Tongue (tissue), 2 donors: ENCODE data around the gene IFNAR2. TPM values are rescaled to one million over a fixed set of nuclear protein-coding genes. Genes with fewer than 3 reads are reported as not detected.

Experiments
- DNase-seq: peaks from one replicate; pipeline ENCODE4 v3.0.0-alpha.2; 2015
- total RNA-seq: library from RNA; depleted of rRNA; stranded (reverse); fragments of >200 nt; gene quantifications from one replicate; pipeline ENCODE4 v1.2.3, GENCODE V29; 2014

The IFNAR2 gene
- total RNA-seq, 1 donor from 2014 or later: 10.4 TPM

DNA sequence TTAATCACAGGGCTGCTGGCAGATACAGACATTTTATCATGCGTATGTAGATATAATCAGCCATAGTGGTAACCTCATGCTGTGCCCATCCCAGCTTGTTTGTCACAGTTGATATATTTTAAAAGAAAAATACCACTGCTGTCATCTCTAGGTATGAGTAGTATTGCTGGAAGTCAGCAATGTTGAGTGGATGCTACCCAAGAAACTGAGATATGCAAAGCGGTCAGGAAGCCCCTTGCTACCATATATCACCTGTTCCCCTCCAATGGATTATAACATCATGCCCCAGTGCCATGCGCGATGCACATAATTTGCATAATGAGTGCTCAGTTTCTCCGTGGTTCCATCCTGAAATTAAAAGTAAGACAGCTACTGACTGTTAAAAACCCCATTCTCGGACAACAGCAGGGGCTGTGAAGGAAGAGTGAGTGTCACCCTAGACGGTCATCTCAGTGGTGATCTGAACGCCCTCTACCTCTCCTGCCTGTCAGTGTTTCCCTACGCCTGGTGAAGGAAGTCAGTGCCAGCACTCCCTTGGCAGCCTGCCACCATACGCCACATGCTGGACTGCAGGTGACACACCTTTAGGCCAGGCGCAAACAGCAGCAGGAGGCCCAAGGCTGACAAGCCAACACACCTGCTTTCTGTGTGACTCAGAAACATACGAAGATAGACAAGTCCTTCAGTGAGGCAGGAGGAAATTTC is 39.2 kb downstream of the IFNAR2 start:
- no peak for DNase-seq

DNA sequence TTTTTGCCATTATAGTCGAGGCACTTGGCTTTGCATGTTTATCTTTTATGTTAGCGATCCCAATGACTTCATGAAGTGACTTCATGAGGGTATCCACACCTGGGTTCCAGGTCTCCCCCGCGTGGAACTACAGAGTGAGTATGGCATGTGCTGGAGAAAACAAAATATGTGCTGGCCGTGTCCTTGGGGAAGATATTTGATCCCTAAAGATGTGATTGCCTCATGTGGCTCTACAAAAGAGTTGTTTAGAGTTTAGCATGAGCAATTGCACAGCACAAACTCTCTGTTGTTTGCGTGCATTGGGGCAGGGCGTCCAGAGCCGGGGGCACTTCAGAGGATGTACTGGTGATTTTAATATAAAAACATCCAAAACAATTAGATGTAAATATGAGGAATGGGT is 41.2 kb downstream of the IFNAR2 start:
- DNase-seq: no peak

DNA sequence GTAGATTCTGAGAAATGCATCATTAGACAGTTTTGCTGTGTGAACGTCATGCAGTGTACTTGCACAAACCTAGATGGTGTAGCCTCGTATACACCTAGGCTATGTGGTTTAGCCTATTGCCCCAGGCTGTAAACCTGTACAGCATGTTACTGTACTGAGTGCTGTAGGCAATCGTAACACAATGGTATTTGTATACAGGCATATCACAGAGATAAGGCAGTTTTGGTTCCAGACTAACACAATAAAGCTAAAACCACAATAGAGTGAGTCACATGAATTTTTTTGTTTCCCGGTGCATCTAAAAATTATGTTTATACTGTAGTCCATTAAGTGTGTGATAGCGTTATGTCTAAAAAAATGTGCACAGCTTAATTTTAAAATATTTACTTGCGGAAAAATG is 43.3 kb downstream of the IFNAR2 start:
- no peak for DNase-seq

DNA sequence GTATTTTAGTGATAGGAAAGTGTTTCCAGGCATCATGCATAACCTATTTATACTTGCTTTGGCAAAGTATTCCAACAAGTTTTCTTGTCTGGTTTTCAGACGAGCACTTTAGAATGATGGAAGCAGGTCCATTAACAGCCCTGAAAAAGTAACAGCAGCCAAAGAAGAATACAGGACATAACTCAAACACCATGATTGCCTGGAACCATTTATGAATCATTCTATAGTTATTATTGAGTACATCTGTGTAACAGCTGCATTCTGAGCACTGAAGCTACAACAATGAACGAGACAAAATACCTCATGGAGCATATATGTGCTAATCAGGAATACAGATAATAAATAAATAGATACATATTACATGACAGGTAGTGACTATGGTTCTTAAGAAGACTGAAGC is 49.0 kb downstream of the IFNAR2 start:
- no peak for DNase-seq

DNA sequence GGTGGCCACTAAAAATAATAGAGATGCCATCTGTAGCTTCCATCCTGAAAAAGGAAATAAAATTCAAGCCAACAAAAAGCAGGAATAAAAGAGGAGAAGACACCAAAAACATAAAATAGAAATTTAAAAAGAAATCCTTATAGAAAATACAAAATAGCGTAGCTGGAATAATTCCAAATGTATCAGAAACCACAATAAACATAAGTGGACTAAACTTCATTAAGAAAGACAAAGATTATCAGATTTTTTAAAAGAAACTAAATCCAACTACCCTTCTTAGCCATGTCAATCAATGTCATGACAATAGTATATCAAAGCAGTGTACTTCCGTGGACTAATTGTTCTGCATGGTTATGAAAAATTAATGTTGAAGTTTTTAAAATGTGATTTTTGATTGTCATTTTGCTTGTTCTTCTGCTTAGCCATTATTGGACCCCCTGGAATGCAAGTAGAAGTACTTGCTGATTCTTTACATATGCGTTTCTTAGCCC is 49.6 kb downstream of the IFNAR2 start:
- no peak for DNase-seq

Other genes starting within 250 kb of the IFNAR2 start
- gene OLIG2, start 204.0 kb upstream of the IFNAR2 start, total RNA-seq: not detected
- gene OLIG1, start 159.8 kb upstream of the IFNAR2 start, total RNA-seq: 0.41 TPM
- gene IL10RB, start 36.4 kb downstream of the IFNAR2 start, total RNA-seq: 23.0 TPM
- gene IFNAR1, start 95.0 kb downstream of the IFNAR2 start, total RNA-seq: 30.5 TPM
- 42.3 TPM for gene IFNGR2, start 173.5 kb downstream of the IFNAR2 start, total RNA-seq